Panc1 (cell line): Measurements from ENCODE around the gene HERC4. TPM values are rescaled to one million over a fixed set of nuclear protein-coding genes. Genes with fewer than 3 reads are reported as not detected.

Experiments used
- ATAC-seq: fragments of 200-7000 bp; cut with Tn5 transposase; 2 replicates; pipeline ENCODE4 v1.9.1; 2020; ENCODE audit warnings: mild to moderate bottlenecking, moderate library complexity
- BruUV-seq: library from RNA; stranded (reverse); fragments of 400-500 nt; replicated peaks from 2 replicates; lab custom pipeline; 2021; lab: Mats Ljungman, UMichigan
- CTCF ChIA-PET: fragments of 300-600 bp; sonication (Branson Sonifier 250); formaldehyde crosslinking; loops from one replicate; lab custom pipeline; 2022; ENCODE audit warnings: antibody characterized with exemption; lab: Charles Lee
- POLR2A ChIA-PET: fragments of 300-600 bp; sonication (Branson Sonifier 250); formaldehyde crosslinking; loops from one replicate; lab custom pipeline; 2022; ENCODE audit warnings: antibody characterized with exemption; lab: Charles Lee
- DNase-seq: peaks from one replicate; pipeline ENCODE4 v3.0.0-alpha.2; 2010; ENCODE audit warnings: low read depth, low spot score
- H3K27ac ChIP-seq: 2 replicates; pipeline ENCODE4 v1.5.1; 2011; ENCODE audit warnings: mild to moderate bottlenecking, low read length, inconsistent platforms
- H3K27me3 ChIP-seq: fragments of 200-500 bp; sonication (Bioruptor generic); 2 replicates; pipeline ENCODE4 v1.6.0; 2014; ENCODE audit warnings: low read length, inconsistent platforms; ENCODE audit not compliant: control insufficient read depth, insufficient read depth
- H3K36me3 ChIP-seq: fragments of 200-500 bp; sonication (Bioruptor generic); 2 replicates; pipeline ENCODE4 v1.5.1; 2014; ENCODE audit warnings: inconsistent platforms, mild to moderate bottlenecking, low read length, moderate library complexity; ENCODE audit not compliant: control insufficient read depth, insufficient read depth
- H3K4me1 ChIP-seq: 2 replicates; pipeline ENCODE4 v1.5.1; 2011; ENCODE audit warnings: inconsistent platforms, mild to moderate bottlenecking, low read length, moderate library complexity; ENCODE audit not compliant: control insufficient read depth, insufficient read depth
- H3K4me3 ChIP-seq, 2 experiments: 2 replicates each; pipeline ENCODE4 v1.5.1; 2011 to 2012; ENCODE audit warnings: low read depth in 2 of 2, low read length in 2 of 2, mild to moderate bottlenecking in 2 of 2, inconsistent platforms in 1 of 2, moderate library complexity in 1 of 2
- H3K9me3 ChIP-seq: fragments of 200-500 bp; sonication (Bioruptor generic); 2 replicates; pipeline ENCODE4 v1.5.1; 2014; ENCODE audit warnings: low read depth, mild to moderate bottlenecking, inconsistent platforms, low read length, moderate library complexity; ENCODE audit not compliant: control insufficient read depth, insufficient read depth
- POLR2AphosphoS5 ChIP-seq: IDR thresholded peaks from 2 replicates; pipeline ENCODE4 v1.6.1; 2012; ENCODE audit warnings: mild to moderate bottlenecking, low read depth, low read length, moderate library complexity
- SIN3A ChIP-seq: IDR thresholded peaks from 2 replicates; pipeline ENCODE4 v1.6.1; 2012; ENCODE audit warnings: low read depth, mild to moderate bottlenecking, low read length, moderate library complexity, borderline replicate concordance; ENCODE audit not compliant: insufficient read depth
- TCF7L2 ChIP-seq: IDR thresholded peaks from 2 replicates; pipeline ENCODE4 v1.6.1; 2011; ENCODE audit warnings: mild to moderate bottlenecking, low read depth, low read length, inconsistent platforms
- in situ Hi-C: cut with HindIII; loops from 2 replicates; pipeline ENCODE4 v1.10.0; 2016; ENCODE audit warnings: low sequenced_read_pairs, low pct_unique_long_range_greater_than_20kb
- intact Hi-C: fragments of 100-400 bp; cut with micrococcal nuclease; formaldehyde crosslinking; loops from one replicate; pipeline ENCODE4 v1.10.0; 2022; ENCODE audit not compliant: unreplicated experiment
- total RNA-seq: library from RNA; stranded (reverse); gene quantifications from one replicate; pipeline ENCODE4 v1.2.1, GENCODE V29; 2021; ENCODE audit not compliant: unreplicated experiment
- TF ChIP-seq, protein P1 (sequence below), 2 experiments: IDR thresholded peaks; 2 replicates each; pipeline ENCODE4 v1.6.1; 2011 to 2012; ENCODE audit warnings: low read depth in 2 of 2, control low read depth in 1 of 2, low read length in 1 of 2, mild to moderate bottlenecking in 1 of 2, moderate library complexity in 1 of 2; ENCODE audit not compliant: insufficient read depth in 1 of 2
- TF ChIP-seq, protein P2 (sequence below): fragments of 450-650 bp; IDR thresholded peaks from 2 replicates; pipeline ENCODE4 v1.5.1; 2017; ENCODE audit warnings: mild to moderate bottlenecking

The HERC4 gene
- total RNA-seq, 1 experiment from 2014 or later, result 119 TPM

DNA sequence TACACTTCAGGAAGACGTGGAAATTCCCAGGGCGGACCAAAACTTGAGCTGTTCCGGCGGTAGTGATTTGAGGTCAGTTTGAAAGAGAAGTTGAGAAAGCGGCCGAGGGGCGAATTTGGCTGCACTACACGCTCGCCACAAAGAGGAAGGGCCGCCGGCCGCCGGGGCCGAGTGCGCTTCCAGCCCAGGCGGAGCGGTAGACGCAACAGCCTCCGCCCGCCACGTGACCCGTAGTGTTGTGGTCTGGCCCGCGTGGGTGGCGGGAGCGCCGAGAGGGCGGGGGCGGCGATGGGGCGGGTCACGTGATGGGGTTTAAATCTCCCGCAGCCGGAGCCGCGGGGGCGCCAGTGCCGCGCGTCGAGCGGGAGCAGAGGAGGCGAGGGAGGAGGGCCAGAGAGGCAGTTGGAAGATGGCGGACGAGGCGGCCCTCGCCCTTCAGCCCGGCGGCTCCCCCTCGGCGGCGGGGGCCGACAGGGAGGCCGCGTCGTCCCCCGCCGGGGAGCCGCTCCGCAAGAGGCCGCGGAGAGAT, 190.7 kb downstream of the HERC4 start, which contains the start of gene SIRT1:
TSS of gene SIRT1 (plus strand) at position 344 of the 529 bp plus-strand sequence. CDS start at position 410, 66 bp downstream.
- TF ChIP-seq POLR2AphosphoS5, result peak; percentile 96
- TF ChIP-seq SIN3A, result peak; percentile 99; the same call in 1 of the 2 replicates
- TF ChIP-seq, protein P1, sequence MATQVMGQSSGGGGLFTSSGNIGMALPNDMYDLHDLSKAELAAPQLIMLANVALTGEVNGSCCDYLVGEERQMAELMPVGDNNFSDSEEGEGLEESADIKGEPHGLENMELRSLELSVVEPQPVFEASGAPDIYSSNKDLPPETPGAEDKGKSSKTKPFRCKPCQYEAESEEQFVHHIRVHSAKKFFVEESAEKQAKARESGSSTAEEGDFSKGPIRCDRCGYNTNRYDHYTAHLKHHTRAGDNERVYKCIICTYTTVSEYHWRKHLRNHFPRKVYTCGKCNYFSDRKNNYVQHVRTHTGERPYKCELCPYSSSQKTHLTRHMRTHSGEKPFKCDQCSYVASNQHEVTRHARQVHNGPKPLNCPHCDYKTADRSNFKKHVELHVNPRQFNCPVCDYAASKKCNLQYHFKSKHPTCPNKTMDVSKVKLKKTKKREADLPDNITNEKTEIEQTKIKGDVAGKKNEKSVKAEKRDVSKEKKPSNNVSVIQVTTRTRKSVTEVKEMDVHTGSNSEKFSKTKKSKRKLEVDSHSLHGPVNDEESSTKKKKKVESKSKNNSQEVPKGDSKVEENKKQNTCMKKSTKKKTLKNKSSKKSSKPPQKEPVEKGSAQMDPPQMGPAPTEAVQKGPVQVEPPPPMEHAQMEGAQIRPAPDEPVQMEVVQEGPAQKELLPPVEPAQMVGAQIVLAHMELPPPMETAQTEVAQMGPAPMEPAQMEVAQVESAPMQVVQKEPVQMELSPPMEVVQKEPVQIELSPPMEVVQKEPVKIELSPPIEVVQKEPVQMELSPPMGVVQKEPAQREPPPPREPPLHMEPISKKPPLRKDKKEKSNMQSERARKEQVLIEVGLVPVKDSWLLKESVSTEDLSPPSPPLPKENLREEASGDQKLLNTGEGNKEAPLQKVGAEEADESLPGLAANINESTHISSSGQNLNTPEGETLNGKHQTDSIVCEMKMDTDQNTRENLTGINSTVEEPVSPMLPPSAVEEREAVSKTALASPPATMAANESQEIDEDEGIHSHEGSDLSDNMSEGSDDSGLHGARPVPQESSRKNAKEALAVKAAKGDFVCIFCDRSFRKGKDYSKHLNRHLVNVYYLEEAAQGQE (IDR thresholded peaks at IDR 0.05; ENCODE audit: insufficient read depth in 1 of 2, low read depth in 2 of 2, low read length in 1 of 2), result peak in 1 of 2 experiments; percentile 55; a peak in 1 of 4 replicates
- TF ChIP-seq, protein P2, sequence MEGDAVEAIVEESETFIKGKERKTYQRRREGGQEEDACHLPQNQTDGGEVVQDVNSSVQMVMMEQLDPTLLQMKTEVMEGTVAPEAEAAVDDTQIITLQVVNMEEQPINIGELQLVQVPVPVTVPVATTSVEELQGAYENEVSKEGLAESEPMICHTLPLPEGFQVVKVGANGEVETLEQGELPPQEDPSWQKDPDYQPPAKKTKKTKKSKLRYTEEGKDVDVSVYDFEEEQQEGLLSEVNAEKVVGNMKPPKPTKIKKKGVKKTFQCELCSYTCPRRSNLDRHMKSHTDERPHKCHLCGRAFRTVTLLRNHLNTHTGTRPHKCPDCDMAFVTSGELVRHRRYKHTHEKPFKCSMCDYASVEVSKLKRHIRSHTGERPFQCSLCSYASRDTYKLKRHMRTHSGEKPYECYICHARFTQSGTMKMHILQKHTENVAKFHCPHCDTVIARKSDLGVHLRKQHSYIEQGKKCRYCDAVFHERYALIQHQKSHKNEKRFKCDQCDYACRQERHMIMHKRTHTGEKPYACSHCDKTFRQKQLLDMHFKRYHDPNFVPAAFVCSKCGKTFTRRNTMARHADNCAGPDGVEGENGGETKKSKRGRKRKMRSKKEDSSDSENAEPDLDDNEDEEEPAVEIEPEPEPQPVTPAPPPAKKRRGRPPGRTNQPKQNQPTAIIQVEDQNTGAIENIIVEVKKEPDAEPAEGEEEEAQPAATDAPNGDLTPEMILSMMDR, result no peak
- peak; percentile 28; the same call in 1 of the 2 replicates for TF ChIP-seq TCF7L2
- Histone ChIP-seq H3K4me1 (peaks cover 8% of the 10 kb centered on the region), H3K27ac (peak within 1 kb of the TSS; percentile 93), H3K4me3 (peak within 1 kb of the TSS; percentile 61 to 66), H3K27me3 (no peaks in the 10 kb centered on the region), H3K9me3 (no peaks in the 10 kb centered on the region), H3K36me3 (peaks cover 21% of the 10 kb centered on the region)
- intact Hi-C loops, result no loop called here
- BruUV-seq, result no TSS peak
- peak; percentile 91 for ATAC-seq
- peak; percentile 52 for DNase-seq
- ChIA-PET CTCF (no interaction called here), POLR2A (interaction anchor here (0.5 to 0.7 kb wide), 3 partner anchors 23 to 284 kb away, joined by 3 to 11 read pairs (median 7); no protein-coding TSS in a partner anchor)
- in situ Hi-C loops, result no loop called here

DNA sequence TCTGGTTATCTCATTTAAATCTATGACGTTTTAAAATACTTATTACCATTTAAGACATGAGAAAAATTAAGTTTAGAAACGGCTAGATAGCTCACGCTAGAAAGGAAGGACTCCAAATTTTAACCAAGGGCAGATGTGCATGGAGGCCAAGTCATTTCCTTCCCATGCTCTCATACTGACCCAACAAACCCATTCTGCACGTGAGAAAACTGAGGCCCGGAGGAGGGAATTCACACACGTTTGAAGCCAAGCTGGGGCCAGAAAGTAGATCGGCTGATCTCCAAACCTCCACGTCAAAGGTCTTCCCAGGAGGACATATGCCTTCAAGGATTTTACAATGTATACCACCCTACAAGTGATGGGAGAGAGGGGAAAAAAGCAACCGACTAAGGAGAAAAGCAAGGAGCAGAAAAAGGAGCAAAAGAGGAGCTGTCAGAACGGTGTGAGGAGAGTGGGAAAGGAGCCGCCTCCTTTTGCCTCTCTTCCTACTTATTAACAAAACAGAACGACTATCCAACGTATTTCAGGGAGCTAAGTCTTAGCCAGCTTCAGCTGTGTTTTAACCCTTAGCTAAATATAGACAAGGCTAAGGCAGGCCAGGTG, 191.3 kb downstream of the HERC4 start:
- DNase-seq, result peak; percentile 30
- ChIA-PET POLR2A (interaction anchor here (0.5 to 0.7 kb wide), 3 partner anchors 23 to 284 kb away, joined by 3 to 11 read pairs (median 7); no protein-coding TSS in a partner anchor), CTCF (interaction anchor here (0.8 kb wide), 1 partner anchor 28 kb away, joined by 10 read pairs; no protein-coding TSS in a partner anchor)
- intact Hi-C loops (no loop called here), in situ Hi-C loops (no loop called here)
- H3K27ac ChIP-seq, result peak overlapping the region; percentile 93
- no peak for TF ChIP-seq TCF7L2
- TF ChIP-seq SIN3A, result no peak
- no peak for TF ChIP-seq POLR2AphosphoS5
- TF ChIP-seq, protein P2, result no peak
- TF ChIP-seq, protein P1 (IDR thresholded peaks at IDR 0.05; ENCODE audit: insufficient read depth in 1 of 2, low read depth in 2 of 2, low read length in 1 of 2), result no peak
- H3K9me3 ChIP-seq, result no peaks in the 10 kb centered on the region
- BruUV-seq, result TSS peak; percentile 97
- H3K4me3 ChIP-seq, result peak overlapping the region; percentile 61 to 66
- ATAC-seq, result no peak
- peaks cover 15% of the 10 kb centered on the region for H3K36me3 ChIP-seq
- no peaks in the 10 kb centered on the region for H3K27me3 ChIP-seq
- H3K4me1 ChIP-seq, result peaks cover 8% of the 10 kb centered on the region
